Stimulated activated naive CD4-positive, alpha-beta T cell (primary cell): ENCODE results near the gene ZNF398.

Source experiments
- DNase-seq, 6 experiments: peaks; one replicate each; lab custom pipeline; 2025; lab: John Stamatoyannopoulos, UW

The ZNF398 gene

GRCh38 chr7:149147752-149148653, 750 bp downstream of the ZNF398 start:
- DNase-seq = peak; percentile 51 to 88 (median 72)

GRCh38 chr7:149150981-149151380, 3.7 kb downstream of the ZNF398 start:
- DNase-seq = no peak

GRCh38 chr7:149153346-149153745, 6.1 kb downstream of the ZNF398 start:
- no peak for DNase-seq

GRCh38 chr7:149154056-149154455, 6.8 kb downstream of the ZNF398 start:
- DNase-seq = no peak

- DNase-seq = no peak
Measured at GRCh38 chr7:149156898-149157297, 9.6 kb downstream of the ZNF398 start.

GRCh38 chr7:149161241-149161848, 14.1 kb downstream of the ZNF398 start:
- DNase-seq = no peak

GRCh38 chr7:149166142-149166541, 18.9 kb downstream of the ZNF398 start:
- DNase-seq = no peak

- DNase-seq = no peak
Measured at GRCh38 chr7:149166630-149167352, 19.5 kb downstream of the ZNF398 start.

- no peak for DNase-seq
Measured at GRCh38 chr7:149171892-149172533, 24.8 kb downstream of the ZNF398 start.

GRCh38 chr7:149172534-149172920, 25.3 kb downstream of the ZNF398 start:
- no peak for DNase-seq

- DNase-seq = no peak
Measured at GRCh38 chr7:149175150-149175549, 27.9 kb downstream of the ZNF398 start.

GRCh38 chr7:149179241-149179640, 32.0 kb downstream of the ZNF398 start:
- no peak for DNase-seq

GRCh38 chr7:149180722-149181449, 33.6 kb downstream of the ZNF398 start:
- DNase-seq = no peak

- DNase-seq = no peak
Measured at GRCh38 chr7:149181450-149181790, 34.2 kb downstream of the ZNF398 start.

GRCh38 chr7:149184274-149184673, 37.0 kb downstream of the ZNF398 start:
- no peak for DNase-seq

- DNase-seq = no peak
Measured at GRCh38 chr7:149188213-149188612, 41.0 kb downstream of the ZNF398 start.

- DNase-seq = no peak
Measured at GRCh38 chr7:149188637-149189259, 41.5 kb downstream of the ZNF398 start.

- no peak for DNase-seq
Measured at GRCh38 chr7:149191851-149192250, 44.6 kb downstream of the ZNF398 start.

- DNase-seq = no peak
Measured at GRCh38 chr7:149194799-149195179, 47.5 kb downstream of the ZNF398 start.

- DNase-seq = peak; percentile 16 to 66 (median 42)
Measured at GRCh38 chr7:149195180-149196150, 48.2 kb downstream of the ZNF398 start, which contains the start of gene ZNF282. ZNF282 (plus strand) TSS chr7:149195546; CDS start chr7:149195590, 44 bp downstream.
